Regular cardiac myocyte (primary cell): Measurements from ENCODE around the gene PHACTR1. TPM values are rescaled to one million over a fixed set of nuclear protein-coding genes. Genes with fewer than 3 reads are reported as not detected.

ENCODE experiments used
- total RNA-seq: library from RNA; depleted of rRNA; stranded (reverse); fragments of >200 nt; gene quantifications from 2 replicates; pipeline ENCODE4 v1.2.3, GENCODE V29; 2014

Gene PHACTR1
- total RNA-seq = 0.19 and 0.56 TPM in 2 replicates

DNA sequence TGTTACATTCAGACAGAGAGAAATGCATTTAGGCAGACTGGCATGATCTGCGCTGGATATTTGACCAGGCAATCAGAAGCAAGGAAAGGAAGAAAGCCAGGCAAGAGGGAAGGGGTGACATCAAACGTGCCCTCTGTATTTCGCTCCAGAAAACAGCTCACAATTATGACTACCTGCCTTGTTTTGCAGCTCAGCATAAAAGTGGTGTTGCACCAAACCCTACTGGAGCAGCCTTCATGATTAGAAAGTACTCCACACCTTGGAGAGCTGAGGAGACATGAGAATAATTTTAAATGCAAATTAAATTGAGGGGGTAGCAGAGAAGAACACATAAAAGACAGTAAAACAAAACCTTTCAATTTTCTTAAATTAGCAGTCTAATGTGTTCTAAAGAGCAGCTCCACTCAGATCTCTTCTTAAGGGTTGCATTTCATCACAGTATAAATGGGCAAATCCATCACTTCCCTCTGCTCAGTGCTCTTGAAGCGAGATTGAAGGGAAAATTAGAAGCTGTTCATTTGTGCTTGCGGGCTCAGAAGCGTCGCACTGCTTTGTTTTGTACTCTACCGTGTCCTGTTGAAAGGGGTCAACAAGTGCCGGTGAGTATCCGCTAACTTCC, at the start of gene PHACTR1:
TSS of gene PHACTR1 (plus strand) at position 470 of the 619 bp plus-strand sequence.

DNA sequence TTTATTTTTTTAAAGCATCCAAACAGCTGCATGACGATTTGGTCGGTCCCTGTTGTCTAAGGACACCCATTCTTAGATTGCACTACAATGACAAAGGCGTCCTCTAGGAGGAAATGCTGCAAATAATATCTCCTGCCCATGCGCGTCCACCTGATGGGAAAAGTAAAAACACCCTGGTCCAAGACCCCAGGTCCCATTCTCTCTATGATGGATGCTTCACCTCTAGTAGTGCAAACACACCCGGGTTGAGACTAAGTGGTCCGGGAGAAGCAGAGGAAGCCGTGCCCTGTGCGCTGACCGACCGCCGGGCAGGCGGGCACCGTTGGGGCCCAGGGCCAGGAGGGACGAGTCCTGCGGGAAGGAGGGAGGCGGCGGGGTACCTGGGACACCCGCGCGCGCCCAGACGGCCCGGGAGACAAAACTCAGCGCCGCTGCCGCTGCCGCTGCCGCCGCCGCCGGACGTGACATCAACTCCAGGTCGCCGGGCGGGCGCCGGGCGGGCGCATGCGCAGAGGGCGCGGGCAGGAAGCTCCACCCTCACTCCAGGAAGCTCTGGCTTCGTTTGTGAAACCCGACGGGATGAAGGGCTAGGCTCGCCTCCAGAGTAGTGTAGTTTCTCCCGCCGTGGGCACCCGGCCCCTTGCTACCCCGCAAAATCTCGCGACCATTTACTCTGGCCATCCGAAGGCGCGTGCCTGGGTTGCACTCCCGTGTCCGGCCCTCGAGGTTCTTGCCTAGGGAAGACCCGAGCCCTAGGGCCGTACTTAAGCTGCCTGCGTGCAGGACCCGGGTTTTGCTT, 611.7 kb downstream of the PHACTR1 start, which contains the start of gene TBC1D7:
TSS of gene TBC1D7 (minus strand) at position 462 of the 799 bp plus-strand sequence. CDS start 1,639 bp downstream, outside the sequence.

